Loucy (cell line): ENCODE data around the gene NRXN3.

Experiments
- EZH2phosphoT487 ChIP-seq: fragments of 200-600 bp; IDR thresholded peaks from 2 replicates; pipeline ENCODE4 v1.6.1; 2018; ENCODE audit warnings: antibody characterized with exemption, mild to moderate bottlenecking, moderate library complexity, borderline replicate concordance
- TF ChIP-seq, protein P1 (sequence below): fragments of 200-600 bp; sonication (generic); conservative IDR thresholded peaks from 2 replicates; pipeline ENCODE4 v1.5.1; 2014; ENCODE audit warnings: mild to moderate bottlenecking, antibody characterized with exemption, low read length

DNA sequence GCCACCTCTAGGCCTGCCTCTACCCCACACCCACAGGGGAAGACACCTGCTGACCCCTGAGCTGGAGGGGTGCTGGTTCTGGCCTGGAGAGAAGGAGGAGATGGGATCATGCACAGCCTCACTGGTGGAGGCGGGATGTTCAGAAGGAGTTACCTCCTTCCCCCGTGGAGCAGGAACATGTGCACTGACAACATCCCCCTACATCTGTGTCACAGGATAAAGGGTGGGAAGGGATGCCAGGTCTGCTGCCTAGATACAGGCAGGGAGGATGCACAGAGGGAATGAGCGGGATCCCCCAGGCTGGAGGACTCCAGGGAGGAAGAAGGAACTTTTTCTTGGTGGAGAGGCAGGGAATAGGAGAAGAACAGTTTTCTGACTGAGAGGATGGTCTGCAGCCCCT lies 8.8 kb downstream of the NRXN3 start:
- TF ChIP-seq, protein P1, sequence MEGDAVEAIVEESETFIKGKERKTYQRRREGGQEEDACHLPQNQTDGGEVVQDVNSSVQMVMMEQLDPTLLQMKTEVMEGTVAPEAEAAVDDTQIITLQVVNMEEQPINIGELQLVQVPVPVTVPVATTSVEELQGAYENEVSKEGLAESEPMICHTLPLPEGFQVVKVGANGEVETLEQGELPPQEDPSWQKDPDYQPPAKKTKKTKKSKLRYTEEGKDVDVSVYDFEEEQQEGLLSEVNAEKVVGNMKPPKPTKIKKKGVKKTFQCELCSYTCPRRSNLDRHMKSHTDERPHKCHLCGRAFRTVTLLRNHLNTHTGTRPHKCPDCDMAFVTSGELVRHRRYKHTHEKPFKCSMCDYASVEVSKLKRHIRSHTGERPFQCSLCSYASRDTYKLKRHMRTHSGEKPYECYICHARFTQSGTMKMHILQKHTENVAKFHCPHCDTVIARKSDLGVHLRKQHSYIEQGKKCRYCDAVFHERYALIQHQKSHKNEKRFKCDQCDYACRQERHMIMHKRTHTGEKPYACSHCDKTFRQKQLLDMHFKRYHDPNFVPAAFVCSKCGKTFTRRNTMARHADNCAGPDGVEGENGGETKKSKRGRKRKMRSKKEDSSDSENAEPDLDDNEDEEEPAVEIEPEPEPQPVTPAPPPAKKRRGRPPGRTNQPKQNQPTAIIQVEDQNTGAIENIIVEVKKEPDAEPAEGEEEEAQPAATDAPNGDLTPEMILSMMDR = no peak
- no peak for TF ChIP-seq EZH2phosphoT487
